ENCODE results near the gene SPG7.

The SPG7 gene

DNA sequence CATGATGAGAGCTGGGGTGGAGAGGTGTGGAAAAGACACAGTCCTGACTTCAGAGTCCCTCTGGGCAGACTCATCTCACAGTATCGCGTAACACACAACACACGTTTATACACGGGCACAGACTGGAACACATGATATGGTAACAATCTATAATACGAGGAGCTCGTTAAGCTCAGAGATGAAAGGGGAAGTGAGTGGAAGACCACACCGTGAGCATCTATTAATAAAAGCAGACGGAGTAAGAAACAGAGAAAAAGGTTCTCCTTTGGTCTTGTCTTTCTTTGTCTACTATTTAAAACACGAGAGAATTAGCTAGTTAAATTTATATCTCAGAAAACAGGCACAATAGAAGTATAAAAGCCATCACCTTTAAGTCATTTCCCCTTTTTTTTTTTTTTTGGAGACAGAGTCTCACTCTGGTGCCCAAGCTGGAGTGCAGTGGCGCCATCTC, 31.4 kb upstream of the SPG7 start:
- Histone ChIP-seq H3K9ac (ENCODE audit: low read depth, low read length, poor library complexity, severe bottlenecking) (no peak overlapping the region), H3F3A (ENCODE audit: low read depth) (no peaks in the 10 kb centered on the region), H3K27me3 (ENCODE audit: insufficient read depth, low read length, poor library complexity, severe bottlenecking) (no peaks in the 10 kb centered on the region), H3K4me3 (ENCODE audit: low read length, poor library complexity, severe bottlenecking) (no peak overlapping the region), H4K20me1 (ENCODE audit: insufficient read depth, low read length, poor library complexity, severe bottlenecking) (peaks cover 78% of the 10 kb centered on the region), H3K9me2 (replicated peaks; ENCODE audit: low read depth, low read length) (no peaks in the 10 kb centered on the region), H3K4me2 (ENCODE audit: low read depth, low read length, poor library complexity, severe bottlenecking) (no peak overlapping the region), H3K9me3 (ENCODE audit: insufficient read depth, low read depth, low read length) (no peaks in the 10 kb centered on the region), H3K36me3 (ENCODE audit: insufficient read depth, low read length) (no peaks in the 10 kb centered on the region), H3K4me1 (ENCODE audit: insufficient read depth, low read length, poor library complexity, severe bottlenecking) (peaks cover 3% of the 10 kb centered on the region), H3K79me2 (ENCODE audit: insufficient read depth, low read length) (peaks cover 97% of the 10 kb centered on the region), H2AFZ (ENCODE audit: low read length) (no peak overlapping the region)
- no peak for TF ChIP-seq EZH2phosphoT487 (IDR thresholded peaks at IDR 0.05; ENCODE audit: borderline replicate concordance)
- TF ChIP-seq, protein P1, sequence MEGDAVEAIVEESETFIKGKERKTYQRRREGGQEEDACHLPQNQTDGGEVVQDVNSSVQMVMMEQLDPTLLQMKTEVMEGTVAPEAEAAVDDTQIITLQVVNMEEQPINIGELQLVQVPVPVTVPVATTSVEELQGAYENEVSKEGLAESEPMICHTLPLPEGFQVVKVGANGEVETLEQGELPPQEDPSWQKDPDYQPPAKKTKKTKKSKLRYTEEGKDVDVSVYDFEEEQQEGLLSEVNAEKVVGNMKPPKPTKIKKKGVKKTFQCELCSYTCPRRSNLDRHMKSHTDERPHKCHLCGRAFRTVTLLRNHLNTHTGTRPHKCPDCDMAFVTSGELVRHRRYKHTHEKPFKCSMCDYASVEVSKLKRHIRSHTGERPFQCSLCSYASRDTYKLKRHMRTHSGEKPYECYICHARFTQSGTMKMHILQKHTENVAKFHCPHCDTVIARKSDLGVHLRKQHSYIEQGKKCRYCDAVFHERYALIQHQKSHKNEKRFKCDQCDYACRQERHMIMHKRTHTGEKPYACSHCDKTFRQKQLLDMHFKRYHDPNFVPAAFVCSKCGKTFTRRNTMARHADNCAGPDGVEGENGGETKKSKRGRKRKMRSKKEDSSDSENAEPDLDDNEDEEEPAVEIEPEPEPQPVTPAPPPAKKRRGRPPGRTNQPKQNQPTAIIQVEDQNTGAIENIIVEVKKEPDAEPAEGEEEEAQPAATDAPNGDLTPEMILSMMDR (conservative IDR thresholded peaks at IDR 0.05; ENCODE audit: low read length), result no peak

DNA sequence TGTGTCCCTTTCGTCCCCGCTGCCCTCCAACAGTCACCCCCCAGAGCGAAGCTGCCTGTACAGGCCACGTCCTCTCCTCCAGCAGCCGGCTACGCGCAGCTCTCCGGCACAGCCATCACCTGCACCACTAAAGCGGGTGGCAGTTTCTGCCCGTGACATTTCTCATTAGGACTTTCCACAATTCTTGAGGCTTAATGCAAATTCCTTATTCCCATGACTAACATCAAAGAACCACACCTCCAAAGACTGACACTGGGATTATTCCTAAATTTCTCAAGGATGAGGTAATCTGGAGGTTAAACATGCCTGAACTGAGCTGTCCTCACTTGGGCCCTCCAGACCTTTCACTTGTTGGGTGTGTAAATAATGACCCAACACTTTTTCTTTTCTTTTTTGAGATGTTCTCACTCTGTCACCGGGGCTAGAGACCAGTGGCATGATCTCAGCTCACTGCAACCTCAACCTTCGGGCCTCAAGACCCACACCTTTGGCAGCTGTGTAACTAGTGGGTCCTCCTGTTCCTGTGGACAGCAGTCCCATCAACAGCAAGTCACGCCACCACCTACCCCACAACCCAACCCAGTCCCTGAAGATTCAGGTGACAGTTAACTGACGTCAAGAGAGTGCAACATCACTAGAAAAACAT, 29.5 kb upstream of the SPG7 start:
- Histone ChIP-seq H4K20me1 (ENCODE audit: insufficient read depth, low read length, poor library complexity, severe bottlenecking) (peaks cover 78% of the 10 kb centered on the region), H3K4me2 (ENCODE audit: low read depth, low read length, poor library complexity, severe bottlenecking) (no peak overlapping the region), H3K4me1 (ENCODE audit: insufficient read depth, low read length, poor library complexity, severe bottlenecking) (peaks cover 7% of the 10 kb centered on the region)

DNA sequence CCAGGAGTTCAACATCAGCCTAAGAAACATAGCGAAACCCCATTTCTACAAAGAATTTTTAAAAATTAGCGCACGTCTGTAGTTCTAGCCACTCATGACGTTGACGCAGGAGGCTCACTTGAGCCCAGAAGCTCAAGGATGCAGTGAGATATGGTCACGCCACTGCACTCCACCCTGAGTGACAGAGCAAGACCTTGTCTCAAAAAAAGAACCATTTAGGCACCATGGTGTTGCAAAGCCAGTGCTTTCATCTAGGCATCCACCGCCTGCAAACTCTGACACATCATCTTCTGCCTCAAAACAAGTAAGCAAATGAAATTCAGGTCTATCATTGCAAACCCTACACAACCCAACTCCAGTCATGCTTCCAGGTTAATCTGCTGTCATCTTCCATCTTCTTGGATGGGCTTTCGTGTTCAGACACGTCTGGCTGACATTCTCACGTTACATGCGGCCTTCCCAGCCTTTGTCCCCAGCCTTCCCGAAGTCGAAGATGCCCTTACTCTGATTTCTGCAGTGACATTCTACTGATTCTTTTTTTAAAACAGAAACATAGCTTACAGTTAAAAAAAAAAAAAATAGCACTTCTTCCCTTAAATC, 26.7 kb upstream of the SPG7 start:
- Histone ChIP-seq H4K20me1 (ENCODE audit: insufficient read depth, low read length, poor library complexity, severe bottlenecking) (peaks cover 81% of the 10 kb centered on the region), H3K4me3 (ENCODE audit: low read length, poor library complexity, severe bottlenecking) (no peak overlapping the region), H3K36me3 (ENCODE audit: insufficient read depth, low read length) (no peaks in the 10 kb centered on the region), H2AFZ (ENCODE audit: low read length) (no peak overlapping the region), H3K27me3 (ENCODE audit: insufficient read depth, low read length, poor library complexity, severe bottlenecking) (no peaks in the 10 kb centered on the region), H3F3A (ENCODE audit: low read depth) (no peaks in the 10 kb centered on the region), H3K9me3 (ENCODE audit: insufficient read depth, low read depth, low read length) (no peaks in the 10 kb centered on the region), H3K9ac (ENCODE audit: low read depth, low read length, poor library complexity, severe bottlenecking) (no peak overlapping the region), H3K4me2 (ENCODE audit: low read depth, low read length, poor library complexity, severe bottlenecking) (no peak overlapping the region), H3K4me1 (ENCODE audit: insufficient read depth, low read length, poor library complexity, severe bottlenecking) (peaks cover 25% of the 10 kb centered on the region), H3K79me2 (ENCODE audit: insufficient read depth, low read length) (peaks cover 97% of the 10 kb centered on the region), H3K9me2 (replicated peaks; ENCODE audit: low read depth, low read length) (no peaks in the 10 kb centered on the region)
- TF ChIP-seq, protein P1 (conservative IDR thresholded peaks at IDR 0.05; ENCODE audit: low read length), result no peak
- no peak for TF ChIP-seq EZH2phosphoT487 (IDR thresholded peaks at IDR 0.05; ENCODE audit: borderline replicate concordance)

More for the DNA sequence above, 29.5 kb upstream of the SPG7 start:
- Histone ChIP-seq H3K9me3 (ENCODE audit: insufficient read depth, low read depth, low read length) (no peaks in the 10 kb centered on the region), H3K79me2 (ENCODE audit: insufficient read depth, low read length) (peaks cover 97% of the 10 kb centered on the region), H3K4me3 (ENCODE audit: low read length, poor library complexity, severe bottlenecking) (no peak overlapping the region), H3K36me3 (ENCODE audit: insufficient read depth, low read length) (no peaks in the 10 kb centered on the region), H2AFZ (ENCODE audit: low read length) (no peak overlapping the region), H3K9me2 (replicated peaks; ENCODE audit: low read depth, low read length) (no peaks in the 10 kb centered on the region), H3K9ac (ENCODE audit: low read depth, low read length, poor library complexity, severe bottlenecking) (no peak overlapping the region), H3F3A (ENCODE audit: low read depth) (no peaks in the 10 kb centered on the region), H3K27me3 (ENCODE audit: insufficient read depth, low read length, poor library complexity, severe bottlenecking) (no peaks in the 10 kb centered on the region)
- TF ChIP-seq, protein P1 (conservative IDR thresholded peaks at IDR 0.05; ENCODE audit: low read length), result no peak
- TF ChIP-seq EZH2phosphoT487 (IDR thresholded peaks at IDR 0.05; ENCODE audit: borderline replicate concordance), result no peak
